ES-I3 (cell line): ENCODE results near the gene ZC3H18.

Source experiments
- H3K36me3 ChIP-seq: 2 replicates; pipeline ENCODE4 v1.6.1; 2013; ENCODE audit warnings: mild to moderate bottlenecking, low read length, control low read depth, moderate library complexity; ENCODE audit not compliant: insufficient read depth
- H3K4me1 ChIP-seq: 2 replicates; pipeline ENCODE4 v1.6.1; 2013; ENCODE audit warnings: mild to moderate bottlenecking, control low read depth, low read length; ENCODE audit not compliant: insufficient read depth
- H3K9ac ChIP-seq: 2 replicates; pipeline ENCODE4 v1.6.1; 2013; ENCODE audit warnings: low read depth, mild to moderate bottlenecking, low read length, moderate library complexity
- H3K9me3 ChIP-seq: 2 replicates; pipeline ENCODE4 v1.6.1; 2013; ENCODE audit warnings: mild to moderate bottlenecking, low read length, moderate library complexity; ENCODE audit not compliant: control insufficient read depth, insufficient read depth

ZC3H18 gene

DNA sequence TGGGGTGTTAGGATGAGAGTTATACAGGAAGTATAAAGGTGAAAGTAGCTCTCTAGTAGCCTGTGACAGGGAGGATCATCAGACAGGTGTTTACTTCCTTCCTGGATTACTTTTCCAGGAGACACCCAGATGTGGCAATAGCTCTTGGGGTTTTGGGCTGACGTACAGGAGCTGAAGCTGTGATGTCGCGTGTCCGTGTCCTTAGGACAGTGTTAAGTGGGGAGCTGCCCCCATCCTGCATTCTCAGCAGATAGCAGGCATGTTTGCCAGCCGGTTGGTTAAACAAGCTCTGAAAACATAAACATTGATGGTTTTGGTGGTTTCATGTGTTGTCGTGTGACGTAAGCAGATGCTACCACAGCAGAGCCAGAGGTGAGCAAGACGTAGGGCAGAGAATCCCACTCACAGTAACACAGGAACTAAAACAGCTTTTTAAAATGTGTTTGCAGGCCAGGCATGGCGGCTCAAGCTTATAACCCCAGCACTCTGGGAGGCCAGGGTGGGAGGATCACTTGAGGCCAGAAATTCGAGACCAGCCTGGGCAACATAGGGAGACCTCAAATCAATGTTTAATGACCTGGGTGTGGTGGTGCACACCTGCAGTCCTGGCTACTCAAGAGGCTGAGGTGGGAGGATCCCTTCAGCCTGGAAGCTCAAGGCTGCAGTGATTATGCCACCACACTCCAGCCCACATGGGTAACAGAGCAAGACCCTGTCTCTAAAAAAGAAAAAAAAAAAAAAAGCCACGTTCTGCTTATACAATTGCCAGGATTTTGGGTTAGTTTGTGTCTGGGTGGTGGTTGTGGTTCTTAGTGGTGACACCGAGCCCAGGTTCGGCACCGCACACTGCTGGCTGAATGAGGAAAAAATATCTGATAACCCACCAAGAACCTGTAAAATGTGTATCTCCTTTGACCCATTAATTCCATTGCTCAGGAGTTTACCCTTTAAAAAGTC is 49.9 kb downstream of the ZC3H18 start:
- no peaks in the 10 kb centered on the region for H3K9me3 ChIP-seq
- H3K4me1 ChIP-seq: no peaks in the 10 kb centered on the region
- no peak overlapping the region for H3K9ac ChIP-seq
- 0 out of 2 replicates have a peak, but pooled peaks cover 2% of the 10 kb centered on the region for H3K36me3 ChIP-seq

- Histone ChIP-seq H3K4me1 (no peaks in the 10 kb centered on the region), H3K9me3 (no peaks in the 10 kb centered on the region), H3K36me3 (0 out of 2 replicates have a peak, but pooled peaks cover 2% of the 10 kb centered on the region), H3K9ac (no peak overlapping the region)
Measured at GRCh38 chr16:88622125-88622524, 51.9 kb downstream of the ZC3H18 start.

- no peaks in the 10 kb centered on the region for H3K4me1 ChIP-seq
- no peaks in the 10 kb centered on the region for H3K9me3 ChIP-seq
- H3K9ac ChIP-seq: no peak overlapping the region
- H3K36me3 ChIP-seq: peaks cover 2% of the 10 kb centered on the region; the same call in 1 of the 2 replicates
Measured at GRCh38 chr16:88622866-88623265, 52.7 kb downstream of the ZC3H18 start.

DNA sequence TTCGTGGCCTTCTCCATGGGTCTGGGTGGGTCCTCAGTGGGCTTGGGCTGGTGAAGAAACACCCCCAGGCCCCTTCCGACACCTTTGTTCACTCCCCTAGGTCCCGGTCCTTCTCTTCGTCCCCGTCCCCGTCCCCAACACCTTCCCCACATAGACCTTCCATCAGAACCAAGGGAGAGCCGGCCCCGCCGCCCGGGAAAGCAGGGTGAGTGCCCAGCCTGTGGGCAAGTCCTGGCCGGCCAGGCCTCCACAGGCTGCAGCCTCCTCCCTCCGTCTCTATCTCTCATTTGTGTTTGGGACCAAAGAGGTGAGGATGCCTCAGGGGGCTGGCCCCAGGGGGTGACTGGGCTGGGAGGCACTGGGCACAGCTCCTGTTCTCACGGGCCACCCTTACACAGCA is 53.7 kb downstream of the ZC3H18 start:
- H3K9me3 ChIP-seq: no peaks in the 10 kb centered on the region
- H3K36me3 ChIP-seq: peaks cover 2% of the 10 kb centered on the region; the same call in 1 of the 2 replicates
- no peaks in the 10 kb centered on the region for H3K4me1 ChIP-seq
- no peak overlapping the region for H3K9ac ChIP-seq

GRCh38 chr16:88624481-88624880 is 54.3 kb downstream of the ZC3H18 start:
- Histone ChIP-seq H3K4me1 (no peaks in the 10 kb centered on the region), H3K36me3 (peaks cover 2% of the 10 kb centered on the region; the same call in 1 of the 2 replicates), H3K9me3 (no peaks in the 10 kb centered on the region), H3K9ac (no peak overlapping the region)

DNA sequence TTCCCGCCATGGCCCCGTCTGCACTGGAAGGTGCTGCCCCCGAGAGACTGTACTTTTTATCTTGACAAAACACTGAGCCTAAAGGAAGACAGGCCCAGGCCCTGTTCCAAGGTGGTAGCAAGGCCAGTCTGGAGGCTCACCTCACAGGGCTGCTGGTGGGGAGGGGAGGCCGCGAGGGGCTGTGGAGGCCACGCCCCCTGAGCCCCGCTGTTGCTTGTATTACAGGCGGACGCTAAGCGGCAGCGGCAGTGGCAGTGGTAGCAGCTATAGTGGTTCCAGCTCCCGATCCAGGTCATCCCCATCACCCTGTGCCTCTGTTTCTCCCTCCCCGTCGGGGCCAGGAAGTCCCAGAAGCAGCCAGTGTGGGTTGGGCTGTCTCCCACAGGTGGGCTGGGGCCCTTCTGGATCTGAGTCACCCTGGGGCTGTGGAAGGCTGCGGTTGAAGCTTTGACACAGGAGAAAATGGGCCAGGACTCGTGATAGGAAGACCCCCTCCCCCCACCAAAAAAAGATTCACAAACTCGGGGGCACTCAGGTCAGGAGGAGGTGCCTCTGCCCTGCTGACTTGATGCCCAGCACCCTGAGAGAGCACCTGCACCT is 54.9 kb downstream of the ZC3H18 start:
- no peaks in the 10 kb centered on the region for H3K4me1 ChIP-seq
- H3K9ac ChIP-seq: no peak overlapping the region
- peaks cover 2% of the 10 kb centered on the region; the same call in 1 of the 2 replicates for H3K36me3 ChIP-seq
- no peaks in the 10 kb centered on the region for H3K9me3 ChIP-seq

- Histone ChIP-seq H3K9ac (no peak overlapping the region), H3K4me1 (no peaks in the 10 kb centered on the region), H3K36me3 (peaks cover 2% of the 10 kb centered on the region; the same call in 1 of the 2 replicates), H3K9me3 (no peaks in the 10 kb centered on the region)
Measured at GRCh38 chr16:88626646-88627045, 56.4 kb downstream of the ZC3H18 start.

DNA sequence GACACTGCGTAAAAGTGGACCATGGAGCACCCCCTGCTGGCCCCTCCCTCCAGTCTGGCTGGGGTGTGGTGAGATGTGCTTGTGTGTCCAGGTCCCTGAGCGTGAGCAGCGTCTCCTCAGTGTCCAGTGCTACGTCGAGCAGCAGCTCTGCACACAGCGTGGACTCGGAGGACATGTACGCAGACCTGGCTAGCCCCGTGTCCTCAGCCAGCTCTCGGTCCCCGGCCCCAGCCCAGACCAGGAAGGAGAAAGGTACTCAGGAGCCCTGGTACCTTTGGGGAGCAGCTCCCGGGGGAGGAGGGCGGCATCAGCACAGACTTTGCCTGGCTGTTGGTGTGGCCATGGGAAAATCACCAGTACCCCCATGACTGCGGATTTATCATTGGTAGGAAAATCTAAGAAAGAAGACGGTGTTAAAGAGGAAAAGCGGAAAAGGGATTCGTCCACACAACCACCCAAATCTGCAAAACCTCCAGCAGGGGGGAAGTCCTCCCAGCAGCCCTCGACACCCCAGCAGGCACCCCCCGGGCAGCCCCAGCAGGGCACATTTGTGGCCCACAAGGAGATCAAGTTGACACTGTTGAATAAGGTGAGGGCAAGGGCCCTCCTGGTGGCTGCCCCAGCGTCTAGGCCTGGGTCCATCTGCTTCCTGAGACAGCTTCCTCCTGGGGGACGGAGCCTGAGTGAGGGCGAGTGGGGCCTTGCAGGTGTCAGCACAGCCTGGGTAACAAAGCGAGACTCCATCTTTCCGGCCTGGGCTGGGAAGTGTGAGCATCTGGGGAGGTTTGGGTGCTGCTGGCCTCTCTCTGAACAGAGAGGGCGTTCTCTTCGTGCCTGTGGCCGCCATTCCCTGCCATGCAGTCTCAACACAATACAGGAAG is 57.6 kb downstream of the ZC3H18 start:
- H3K36me3 ChIP-seq: peaks cover 2% of the 10 kb centered on the region; the same call in 1 of the 2 replicates
- no peak overlapping the region for H3K9ac ChIP-seq
- H3K4me1 ChIP-seq: no peaks in the 10 kb centered on the region
- no peaks in the 10 kb centered on the region for H3K9me3 ChIP-seq

DNA sequence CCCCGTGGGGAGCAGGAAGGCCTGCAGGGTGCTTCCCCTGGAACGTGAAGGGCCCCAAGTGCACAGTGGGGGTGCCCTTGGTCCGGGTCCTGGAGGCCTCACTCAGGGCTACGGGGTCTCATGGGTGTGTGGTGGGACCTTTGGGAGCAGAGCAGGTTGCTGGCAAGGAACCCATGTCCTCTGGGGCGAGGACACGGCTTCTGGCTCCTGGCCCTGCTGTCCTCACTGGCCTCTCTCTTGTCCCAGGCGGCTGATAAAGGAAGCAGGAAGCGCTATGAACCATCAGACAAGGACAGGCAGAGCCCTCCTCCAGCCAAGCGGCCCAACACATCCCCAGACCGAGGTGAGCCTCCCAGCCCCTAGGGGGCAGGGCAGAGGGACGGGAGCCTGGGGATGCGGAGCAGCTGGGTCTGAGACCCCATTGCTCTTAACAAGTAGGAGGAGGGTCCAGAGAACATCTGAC is 58.3 kb downstream of the ZC3H18 start:
- H3K4me1 ChIP-seq: no peaks in the 10 kb centered on the region
- H3K9ac ChIP-seq: no peak overlapping the region
- H3K9me3 ChIP-seq: no peaks in the 10 kb centered on the region
- H3K36me3 ChIP-seq: no peaks in the 10 kb centered on the region; the same call in 1 of the 2 replicates

- Histone ChIP-seq H3K36me3 (no peaks in the 10 kb centered on the region; the same call in 1 of the 2 replicates), H3K9me3 (no peaks in the 10 kb centered on the region), H3K9ac (no peak overlapping the region), H3K4me1 (no peaks in the 10 kb centered on the region)
Measured at GRCh38 chr16:88629835-88630234, 59.6 kb downstream of the ZC3H18 start.

- Histone ChIP-seq H3K4me1 (no peaks in the 10 kb centered on the region), H3K9me3 (no peaks in the 10 kb centered on the region), H3K9ac (no peak overlapping the region), H3K36me3 (no peaks in the 10 kb centered on the region; the same call in 1 of the 2 replicates)
Measured at GRCh38 chr16:88630433-88630832, 60.2 kb downstream of the ZC3H18 start.

GRCh38 chr16:88630941-88631340 is 60.7 kb downstream of the ZC3H18 start:
- H3K4me1 ChIP-seq: no peaks in the 10 kb centered on the region
- no peaks in the 10 kb centered on the region; the same call in 1 of the 2 replicates for H3K36me3 ChIP-seq
- H3K9me3 ChIP-seq: no peaks in the 10 kb centered on the region
- H3K9ac ChIP-seq: no peak overlapping the region

GRCh38 chr16:88631384-88631783 is 61.2 kb downstream of the ZC3H18 start:
- H3K9me3 ChIP-seq: no peaks in the 10 kb centered on the region
- H3K4me1 ChIP-seq: no peaks in the 10 kb centered on the region
- H3K36me3 ChIP-seq: no peaks in the 10 kb centered on the region; the same call in 1 of the 2 replicates
- no peak overlapping the region for H3K9ac ChIP-seq
